ENCODE data around the gene WNK2.

The WNK2 gene

DNA sequence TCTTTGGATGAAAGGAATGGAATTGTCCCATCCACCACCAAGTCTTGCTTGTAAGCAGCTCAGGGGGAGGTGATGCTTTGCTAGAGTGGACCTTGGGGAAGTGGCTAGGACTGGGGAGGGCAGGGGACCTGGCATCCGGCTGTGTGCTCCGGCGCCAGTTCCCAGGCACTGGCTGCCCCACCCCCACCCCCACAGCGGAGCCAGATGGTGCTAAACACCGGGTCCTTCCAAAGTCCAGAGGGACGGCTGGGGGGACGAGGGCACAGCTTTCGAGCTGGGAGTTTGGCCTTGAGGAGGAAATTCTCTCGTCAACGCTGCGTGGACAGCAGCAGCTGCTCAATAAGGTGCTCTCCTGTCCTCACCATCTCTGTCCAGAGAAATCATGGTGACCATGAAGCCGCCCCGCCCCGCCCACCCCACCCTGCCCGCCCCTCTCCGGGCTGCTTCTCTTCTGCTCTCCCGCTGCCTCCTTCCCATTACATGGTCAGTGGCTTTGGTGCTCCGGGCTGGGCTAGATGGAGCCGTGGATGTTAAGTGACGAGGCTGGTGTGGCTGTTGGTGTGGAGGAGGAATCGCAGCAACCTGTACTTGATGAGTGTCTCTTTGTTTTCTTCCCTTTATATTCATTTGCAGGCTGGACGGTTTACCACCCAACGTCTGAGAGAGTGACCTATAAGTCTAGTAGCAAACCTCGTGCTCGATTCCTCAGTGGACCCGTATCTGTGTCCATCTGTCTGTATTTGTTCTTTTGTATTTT, 115.7 kb downstream of the WNK2 start:
- peak in 1 of 2 donors; percentile 23 for DNase-seq
- no peak overlapping the region for H3K27ac ChIP-seq
- no peaks in the 10 kb centered on the region for H3K4me1 ChIP-seq
- intact Hi-C loops (cut with DNase I; ENCODE audit: low total_unique reads), result loop anchor here (5.0 kb wide), 1 partner anchor 292 kb away; no protein-coding TSS in a partner anchor
- TF ChIP-seq, protein P1, sequence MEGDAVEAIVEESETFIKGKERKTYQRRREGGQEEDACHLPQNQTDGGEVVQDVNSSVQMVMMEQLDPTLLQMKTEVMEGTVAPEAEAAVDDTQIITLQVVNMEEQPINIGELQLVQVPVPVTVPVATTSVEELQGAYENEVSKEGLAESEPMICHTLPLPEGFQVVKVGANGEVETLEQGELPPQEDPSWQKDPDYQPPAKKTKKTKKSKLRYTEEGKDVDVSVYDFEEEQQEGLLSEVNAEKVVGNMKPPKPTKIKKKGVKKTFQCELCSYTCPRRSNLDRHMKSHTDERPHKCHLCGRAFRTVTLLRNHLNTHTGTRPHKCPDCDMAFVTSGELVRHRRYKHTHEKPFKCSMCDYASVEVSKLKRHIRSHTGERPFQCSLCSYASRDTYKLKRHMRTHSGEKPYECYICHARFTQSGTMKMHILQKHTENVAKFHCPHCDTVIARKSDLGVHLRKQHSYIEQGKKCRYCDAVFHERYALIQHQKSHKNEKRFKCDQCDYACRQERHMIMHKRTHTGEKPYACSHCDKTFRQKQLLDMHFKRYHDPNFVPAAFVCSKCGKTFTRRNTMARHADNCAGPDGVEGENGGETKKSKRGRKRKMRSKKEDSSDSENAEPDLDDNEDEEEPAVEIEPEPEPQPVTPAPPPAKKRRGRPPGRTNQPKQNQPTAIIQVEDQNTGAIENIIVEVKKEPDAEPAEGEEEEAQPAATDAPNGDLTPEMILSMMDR (IDR thresholded peaks at IDR 0.05), result no peak
- no peaks in the 10 kb centered on the region for H3K9me3 ChIP-seq
- peaks cover 0 to 10% of the 10 kb centered on the region in 2 donors for H3K27me3 ChIP-seq
- H3K36me3 ChIP-seq, result no peaks in the 10 kb centered on the region
- no peak overlapping the region for H3K4me3 ChIP-seq

DNA sequence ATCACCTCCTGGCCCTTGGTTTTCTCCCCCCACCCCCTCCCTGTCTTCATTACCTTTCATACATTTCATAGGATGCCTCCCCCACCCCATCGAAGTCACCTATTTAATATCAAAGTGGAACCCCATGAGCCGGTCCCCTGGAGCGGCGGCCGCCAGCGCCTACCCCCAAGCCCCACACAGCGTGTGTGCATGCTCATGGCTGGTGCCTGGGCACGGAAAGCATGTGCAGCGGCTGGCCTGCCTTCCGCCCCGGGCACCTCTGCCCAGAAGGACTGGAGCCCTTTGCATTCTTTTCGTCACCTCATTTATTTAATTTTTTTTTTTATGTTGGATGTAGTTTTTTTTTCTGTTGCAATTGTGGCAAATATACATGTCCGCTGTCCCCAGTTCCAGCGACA, 116.2 kb downstream of the WNK2 start:
- Histone ChIP-seq H3K36me3 (no peaks in the 10 kb centered on the region), H3K27ac (no peak overlapping the region), H3K4me1 (no peaks in the 10 kb centered on the region), H3K4me3 (no peak overlapping the region), H3K27me3 (peaks cover 0 to 10% of the 10 kb centered on the region in 2 donors), H3K9me3 (no peaks in the 10 kb centered on the region)
- DNase-seq, result peak in 1 of 2 donors; percentile 23
- intact Hi-C loops (cut with DNase I; ENCODE audit: low total_unique reads), result loop anchor here (5.0 kb wide), 1 partner anchor 293 kb away; no protein-coding TSS in a partner anchor
- TF ChIP-seq, protein P1 (IDR thresholded peaks at IDR 0.05), result no peak

DNA sequence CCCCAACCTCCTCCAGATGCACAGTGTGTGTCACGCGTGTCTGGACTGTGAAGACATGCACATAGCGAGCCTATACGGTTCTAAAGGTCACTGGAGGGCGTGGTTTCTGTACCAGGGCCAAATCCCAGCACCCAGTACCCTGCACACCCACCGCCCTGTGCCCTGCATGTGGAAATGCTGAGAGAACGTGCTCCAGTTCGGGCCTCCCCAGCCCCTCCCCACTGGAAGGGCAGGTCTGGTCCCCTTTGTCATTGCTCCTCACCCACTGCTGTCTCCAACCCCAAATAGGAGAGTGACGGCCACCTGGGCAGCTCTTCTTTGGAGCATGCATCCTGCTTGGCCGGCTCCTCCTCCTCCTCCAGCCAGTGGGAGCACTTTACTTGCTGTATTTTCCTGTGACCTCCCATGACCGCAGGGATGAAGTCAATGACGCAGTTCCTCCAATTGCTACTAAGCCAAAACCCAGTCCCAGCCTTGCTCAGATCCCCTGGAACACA, 116.7 kb downstream of the WNK2 start:
- intact Hi-C loops (cut with DNase I; ENCODE audit: low total_unique reads), result loop anchor here (5.0 kb wide), 1 partner anchor 293 kb away; no protein-coding TSS in a partner anchor
- no peak overlapping the region for H3K4me3 ChIP-seq
- peak in 1 of 2 donors; percentile 56 for DNase-seq
- no peaks in the 10 kb centered on the region for H3K4me1 ChIP-seq
- TF ChIP-seq, protein P1 (IDR thresholded peaks at IDR 0.05), result no peak
- peaks cover 0 to 10% of the 10 kb centered on the region in 2 donors for H3K27me3 ChIP-seq
- H3K27ac ChIP-seq, result no peak overlapping the region
- H3K36me3 ChIP-seq, result no peaks in the 10 kb centered on the region
- H3K9me3 ChIP-seq, result no peaks in the 10 kb centered on the region

DNA sequence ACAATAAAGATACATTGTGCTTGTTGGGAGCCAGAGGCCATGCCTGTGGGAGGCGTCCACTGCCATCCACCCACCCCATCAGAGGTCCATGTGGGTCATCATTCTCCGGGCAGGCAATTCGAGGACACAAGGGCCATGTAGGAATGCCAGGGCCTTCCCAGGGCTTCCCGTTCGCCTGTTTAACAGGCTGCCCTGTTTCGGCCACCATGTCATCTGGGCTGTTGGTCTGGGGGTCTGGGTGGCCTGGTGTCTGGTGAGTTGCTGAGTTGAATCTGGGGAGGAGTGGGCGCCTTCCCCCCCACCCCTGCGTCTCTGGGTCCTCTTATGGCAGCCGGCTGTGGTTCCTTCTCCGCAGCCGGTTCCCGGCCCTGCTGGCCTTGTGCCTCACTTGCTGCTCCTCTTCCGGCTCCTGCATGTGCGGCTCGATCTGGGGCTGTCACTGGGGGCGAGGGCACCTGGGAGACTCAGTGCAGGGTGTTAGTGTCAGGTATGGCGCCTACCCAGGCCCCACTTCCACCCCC, 117.4 kb downstream of the WNK2 start:
- intact Hi-C loops (cut with DNase I; ENCODE audit: low total_unique reads), result loop anchor here (5.0 kb wide), 1 partner anchor 294 kb away; no protein-coding TSS in a partner anchor
- no peak overlapping the region for H3K27ac ChIP-seq
- peaks cover 0 to 10% of the 10 kb centered on the region in 2 donors for H3K27me3 ChIP-seq
- peak in 1 of 2 donors; percentile 53 for DNase-seq
- no peak overlapping the region for H3K4me3 ChIP-seq
- TF ChIP-seq, protein P1 (IDR thresholded peaks at IDR 0.05), result no peak
- H3K4me1 ChIP-seq, result no peaks in the 10 kb centered on the region
- H3K36me3 ChIP-seq, result no peaks in the 10 kb centered on the region
- no peaks in the 10 kb centered on the region for H3K9me3 ChIP-seq

DNA sequence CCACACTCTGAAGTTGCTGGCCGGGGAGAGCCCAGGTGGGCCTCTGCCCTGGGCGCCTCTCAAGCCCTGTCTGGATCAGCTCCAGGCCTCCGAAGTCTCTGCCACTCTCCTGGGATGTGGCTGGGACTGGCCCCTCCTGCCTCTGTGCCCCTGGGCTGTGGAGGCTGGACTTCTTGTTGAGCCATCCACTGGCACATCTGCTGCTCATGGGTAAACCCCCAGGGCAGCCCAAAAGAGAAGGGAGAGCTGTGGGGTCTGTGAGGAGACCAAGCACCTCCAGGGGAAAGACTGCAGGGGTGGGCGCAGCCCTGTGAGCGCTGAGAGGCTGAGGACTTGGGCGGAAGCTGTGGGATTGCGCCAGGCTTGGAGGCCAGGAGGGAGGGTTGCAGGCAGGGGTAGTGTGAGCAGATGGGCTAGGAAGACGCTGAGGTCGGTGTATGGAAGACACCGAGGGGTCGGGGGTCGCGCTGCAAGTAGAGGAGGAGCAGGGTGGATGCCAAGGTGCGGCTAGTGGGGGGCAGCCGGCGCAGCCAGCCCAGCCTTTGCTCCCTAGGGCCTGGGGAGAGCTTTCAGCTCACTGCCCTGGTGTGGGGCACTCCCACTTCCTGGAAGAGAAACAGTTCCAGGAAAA, 118.1 kb downstream of the WNK2 start:
- TF ChIP-seq, protein P1 (IDR thresholded peaks at IDR 0.05), result no peak
- intact Hi-C loops (cut with DNase I; ENCODE audit: low total_unique reads), result loop anchor here (5.0 kb wide), 1 partner anchor 295 kb away; no protein-coding TSS in a partner anchor
- Histone ChIP-seq H3K4me3 (no peak overlapping the region), H3K4me1 (no peaks in the 10 kb centered on the region), H3K9me3 (no peaks in the 10 kb centered on the region), H3K36me3 (no peaks in the 10 kb centered on the region), H3K27me3 (peaks cover 0 to 10% of the 10 kb centered on the region in 2 donors), H3K27ac (no peak overlapping the region)
- peak in 1 of 2 donors; percentile 58 for DNase-seq
